Stimulated activated CD8-positive, alpha-beta memory T cell treated with anti-CD3 and anti-CD28 coated beads, Interleukin-2, amount 100 ng/mL, for 1 hour (primary cell): ENCODE results near the gene MYLIP.

Source experiments
- DNase-seq, 2 donors: peaks; one replicate each; pipeline ENCODE4 v3.0.0-alpha.2; 2020; ENCODE audit warnings: low read depth in 2 of 2

MYLIP gene

GRCh38 chr6:16106991-16107787 lies 21.7 kb upstream of the MYLIP start:
- DNase-seq, result no peak

DNA sequence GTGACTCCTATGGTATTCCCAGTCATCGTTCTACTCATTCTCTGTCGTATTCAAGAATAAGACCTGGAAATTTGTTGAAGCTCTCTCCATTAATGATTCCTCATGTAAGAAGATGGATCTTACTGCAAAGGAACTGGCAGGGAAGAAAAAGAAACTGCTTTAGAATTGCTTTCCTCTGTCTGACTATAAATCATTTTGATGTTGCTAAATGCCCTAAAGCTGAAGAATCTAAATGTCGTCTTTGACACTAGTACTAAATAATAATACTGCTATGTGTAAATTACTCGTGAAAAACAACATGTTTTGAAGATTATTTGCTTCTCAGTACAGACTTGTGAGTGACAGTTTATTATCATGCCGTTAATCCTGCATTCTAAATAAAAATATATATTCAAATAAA lies 20.5 kb upstream of the MYLIP start:
- DNase-seq, result no peak

DNA sequence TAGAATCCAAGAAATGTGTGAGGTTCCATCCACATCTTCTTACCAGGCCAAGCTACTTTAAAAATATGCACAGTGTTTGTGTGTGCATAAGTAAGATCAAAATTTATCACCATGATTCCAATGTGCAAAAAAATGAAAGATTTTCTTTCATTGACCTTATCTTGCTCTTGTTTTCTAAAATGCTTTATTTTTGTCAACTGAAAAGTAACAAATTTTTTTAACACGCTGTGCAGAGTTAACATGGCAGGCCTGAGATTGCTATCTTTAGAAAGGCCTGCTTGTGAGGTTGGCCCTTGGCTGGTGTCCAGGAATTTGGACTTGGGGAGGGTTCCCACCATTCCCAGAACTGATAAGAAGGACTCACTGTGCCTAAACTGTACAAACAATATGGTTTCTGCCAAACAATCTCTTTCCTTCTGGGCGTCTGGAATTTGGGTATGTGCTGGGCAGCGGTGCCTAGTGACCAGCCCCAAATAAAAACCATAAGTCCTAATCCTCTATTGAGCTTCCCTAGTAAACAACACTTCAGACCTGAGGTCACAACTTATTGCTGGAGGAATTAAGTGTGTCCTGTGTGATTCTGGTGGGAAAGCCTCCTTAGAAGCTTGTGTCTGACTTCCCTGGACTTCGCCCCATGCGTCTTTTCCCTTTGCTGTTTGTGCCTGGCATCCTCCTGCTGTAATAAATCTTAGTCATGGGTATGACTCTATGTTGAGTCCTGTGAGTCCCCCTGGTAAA lies 19.8 kb upstream of the MYLIP start:
- DNase-seq, result no peak

GRCh38 chr6:16109659-16110305 lies 19.1 kb upstream of the MYLIP start:
- DNase-seq, result no peak

GRCh38 chr6:16118825-16119224 lies 10.1 kb upstream of the MYLIP start:
- no peak for DNase-seq

- no peak for DNase-seq
Observed at GRCh38 chr6:16121339-16121738, 7.5 kb upstream of the MYLIP start.

DNA sequence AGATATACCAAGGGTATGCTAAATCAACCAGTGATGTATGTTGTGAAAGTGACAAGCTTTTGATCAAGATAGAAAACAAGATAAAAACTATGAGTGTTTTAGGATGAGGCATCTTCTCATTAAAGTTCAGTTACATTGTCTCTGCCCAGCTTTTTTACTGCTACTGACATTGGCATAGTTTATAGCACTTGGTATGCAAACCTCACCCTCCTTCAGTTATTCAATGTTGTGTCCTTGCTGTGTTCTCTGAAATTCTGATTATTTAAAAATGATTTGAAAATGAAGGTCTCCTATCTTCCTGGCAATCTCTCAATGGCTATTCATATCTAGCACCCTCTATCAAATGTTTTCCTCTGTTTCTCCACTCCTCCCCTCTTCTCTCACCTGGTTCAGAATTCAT lies 6.7 kb upstream of the MYLIP start:
- no peak for DNase-seq

GRCh38 chr6:16124198-16125180 lies 4.4 kb upstream of the MYLIP start:
- no peak for DNase-seq

GRCh38 chr6:16126056-16126455 lies 2.8 kb upstream of the MYLIP start:
- no peak for DNase-seq

- no peak for DNase-seq
Observed at GRCh38 chr6:16126861-16127260, 2.0 kb upstream of the MYLIP start.

GRCh38 chr6:16127471-16127870 lies 1.4 kb upstream of the MYLIP start:
- DNase-seq, result no peak

- DNase-seq, result no peak
Observed at GRCh38 chr6:16129623-16130401, 926 bp downstream of the MYLIP start.

DNA sequence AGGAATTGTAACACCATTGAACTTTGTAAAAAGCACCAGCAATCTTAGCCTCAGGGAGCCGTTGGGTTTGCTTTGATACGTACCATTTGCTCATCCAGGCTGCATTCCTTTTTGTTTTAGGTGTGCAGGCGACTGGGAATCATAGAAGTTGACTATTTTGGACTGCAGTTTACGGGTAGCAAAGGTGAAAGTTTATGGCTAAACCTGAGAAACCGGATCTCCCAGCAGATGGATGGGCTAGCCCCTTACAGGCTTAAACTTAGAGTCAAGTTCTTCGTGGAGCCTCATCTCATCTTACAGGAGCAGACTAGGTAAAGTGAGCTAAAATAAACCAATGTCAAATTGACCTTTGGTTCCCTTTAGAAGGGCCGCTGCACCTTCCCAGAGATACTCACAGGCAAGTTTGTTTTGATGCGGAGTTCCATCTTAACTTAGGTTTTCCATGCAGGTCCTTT lies 1.6 kb downstream of the MYLIP start:
- DNase-seq, result no peak

DNA sequence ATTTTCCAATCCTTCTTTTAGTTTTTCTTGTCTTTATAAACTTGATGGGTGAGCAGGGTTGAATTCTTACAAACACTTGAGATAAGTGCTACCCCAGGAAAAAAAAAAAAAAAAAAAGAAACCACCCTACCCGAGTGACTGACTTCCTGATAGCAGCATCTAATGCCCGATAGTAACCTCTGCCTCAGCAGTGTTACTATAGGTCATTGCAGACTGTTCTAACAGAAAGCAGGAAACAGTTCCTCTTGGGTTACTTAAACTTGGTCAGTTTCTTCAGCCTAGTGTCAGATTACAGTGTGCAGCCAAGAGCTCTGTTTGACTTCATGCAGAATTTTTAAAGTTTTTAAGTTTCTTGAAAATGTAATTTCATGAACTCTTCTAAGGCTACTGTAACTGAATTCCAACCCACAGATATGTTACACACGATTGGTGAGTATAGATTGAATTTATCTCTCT lies 2.1 kb downstream of the MYLIP start:
- no peak for DNase-seq

- no peak for DNase-seq
Observed at GRCh38 chr6:16132909-16133308, 4.0 kb downstream of the MYLIP start.

DNA sequence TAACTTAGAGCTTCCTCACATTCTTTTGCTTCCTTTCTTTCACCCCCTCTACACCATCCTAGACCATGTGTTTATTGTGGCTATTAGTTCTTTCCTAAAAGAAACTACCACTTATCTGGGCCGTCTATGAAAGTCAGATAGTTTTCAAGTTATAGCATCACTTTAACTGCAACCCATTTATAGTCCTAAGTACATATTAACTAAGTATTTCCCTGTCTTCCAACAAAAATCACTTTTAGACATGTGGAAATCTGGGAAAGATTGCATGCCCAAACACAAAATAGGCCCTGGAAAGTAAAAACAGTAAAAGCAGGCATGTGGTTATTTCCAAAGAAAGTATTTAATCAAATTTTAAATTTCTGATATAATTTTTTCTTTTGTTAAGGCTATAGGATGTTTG lies 5.5 kb downstream of the MYLIP start:
- no peak for DNase-seq

DNA sequence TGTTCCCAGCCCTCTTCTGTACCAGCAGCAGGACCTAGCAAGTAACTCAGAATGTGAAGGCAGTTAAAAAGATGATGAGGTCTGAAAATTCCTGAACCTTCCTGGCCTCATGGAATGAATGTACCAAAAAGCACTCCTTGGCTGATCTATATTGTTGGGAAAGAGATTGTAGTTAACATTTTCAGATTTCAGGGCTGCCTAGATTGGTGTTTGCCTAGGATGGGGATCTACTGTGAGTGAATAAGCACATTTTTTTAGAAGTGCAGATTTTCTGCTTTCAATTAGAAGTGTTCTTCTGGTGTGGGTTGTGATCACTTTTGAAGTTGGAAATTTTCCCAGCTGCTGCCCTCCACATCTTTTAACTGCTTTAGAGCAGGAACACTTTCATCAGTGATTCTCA lies 6.2 kb downstream of the MYLIP start:
- DNase-seq, result no peak

- DNase-seq, result peak in 1 of 2 donors; percentile 24
Observed at GRCh38 chr6:16136091-16136490, 7.2 kb downstream of the MYLIP start.

DNA sequence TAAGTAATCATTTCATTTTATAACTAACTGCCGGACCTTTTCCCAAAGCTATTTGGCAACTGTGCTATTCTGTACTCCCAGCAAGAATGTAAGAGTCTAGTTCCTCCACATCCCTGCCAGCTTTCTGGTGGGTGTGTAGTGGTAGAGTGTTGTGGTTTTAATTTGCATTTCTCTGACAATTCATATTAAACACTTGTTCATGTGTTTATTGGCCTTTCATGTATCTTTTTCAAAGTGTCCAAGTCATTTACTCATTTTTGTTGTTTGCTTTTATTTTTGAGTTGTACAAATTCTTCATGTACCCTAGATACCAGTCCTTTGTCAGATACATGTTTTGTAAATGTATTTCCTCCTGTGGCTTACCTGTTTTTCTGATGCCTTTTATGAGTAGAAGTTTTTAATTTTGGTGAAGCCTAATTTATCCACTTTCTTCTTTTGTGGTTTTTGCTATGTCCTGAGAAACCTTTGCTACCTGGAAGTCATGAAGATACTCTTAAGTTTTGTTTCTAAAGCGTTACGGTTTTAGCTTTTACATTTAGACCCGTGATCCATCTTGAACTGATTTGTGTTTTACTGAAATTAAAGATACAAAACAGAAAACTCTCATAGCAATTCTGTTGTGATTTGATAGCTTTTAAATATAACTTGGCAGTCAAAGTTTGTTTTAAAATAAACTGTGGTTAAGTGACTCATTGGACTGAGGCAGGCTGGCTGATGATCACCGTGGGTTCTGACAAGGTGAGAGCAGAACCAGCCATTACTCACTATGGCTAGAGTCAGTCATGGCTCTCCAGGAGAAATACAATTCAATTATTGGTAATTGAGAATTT lies 8.0 kb downstream of the MYLIP start:
- peak in 1 of 2 donors; percentile 31 for DNase-seq

DNA sequence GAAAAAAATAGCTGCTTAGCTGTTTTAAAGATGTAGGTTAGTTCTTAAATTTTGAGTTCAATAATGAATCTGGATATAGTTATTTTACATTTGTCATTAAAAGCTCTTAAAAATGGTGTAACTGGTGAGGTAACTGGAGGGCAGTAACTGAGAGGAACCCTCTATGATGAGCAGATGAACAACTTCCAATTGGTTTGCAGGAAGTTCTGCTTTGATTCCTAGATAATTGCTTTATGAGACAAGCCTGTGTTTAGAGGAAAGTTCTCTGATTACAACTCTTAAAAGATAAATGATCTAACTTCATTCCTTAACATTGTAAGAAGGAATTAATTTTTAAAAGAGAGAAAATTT lies 8.5 kb downstream of the MYLIP start:
- DNase-seq, result no peak
